GM04504 (cell line): ENCODE results near the gene ST6GAL1.
"Not testable (repeated sequence)": the region's sequence is repeated elsewhere in the genome, so short reads cannot be mapped to it uniquely, and the experiment has no call there.

Experiments
- DNase-seq: peaks from one replicate; pipeline ENCODE4 v3.0.0-alpha.2; 2012; ENCODE audit warnings: low read depth

Gene ST6GAL1

DNA sequence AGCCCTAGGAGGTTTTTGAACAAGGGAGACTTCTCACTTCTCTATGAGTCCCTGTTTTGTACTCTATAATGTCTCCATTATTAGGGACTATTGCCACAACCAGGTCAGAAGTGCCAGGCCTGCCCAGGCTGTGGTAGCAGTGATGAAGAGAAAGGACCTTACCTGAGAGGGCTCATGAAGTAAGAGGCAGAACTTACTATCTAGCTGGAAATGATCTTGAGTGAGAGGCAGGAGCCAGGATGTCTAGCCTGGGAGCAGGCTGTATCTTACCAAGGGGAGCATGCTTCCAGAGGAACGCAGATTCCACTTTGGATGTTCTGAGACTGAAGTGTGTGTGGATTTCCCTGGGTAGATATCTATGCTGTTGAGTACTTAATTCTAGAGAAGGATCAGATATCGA is 115.7 kb downstream of the ST6GAL1 start:
- DNase-seq, result no peak

DNA sequence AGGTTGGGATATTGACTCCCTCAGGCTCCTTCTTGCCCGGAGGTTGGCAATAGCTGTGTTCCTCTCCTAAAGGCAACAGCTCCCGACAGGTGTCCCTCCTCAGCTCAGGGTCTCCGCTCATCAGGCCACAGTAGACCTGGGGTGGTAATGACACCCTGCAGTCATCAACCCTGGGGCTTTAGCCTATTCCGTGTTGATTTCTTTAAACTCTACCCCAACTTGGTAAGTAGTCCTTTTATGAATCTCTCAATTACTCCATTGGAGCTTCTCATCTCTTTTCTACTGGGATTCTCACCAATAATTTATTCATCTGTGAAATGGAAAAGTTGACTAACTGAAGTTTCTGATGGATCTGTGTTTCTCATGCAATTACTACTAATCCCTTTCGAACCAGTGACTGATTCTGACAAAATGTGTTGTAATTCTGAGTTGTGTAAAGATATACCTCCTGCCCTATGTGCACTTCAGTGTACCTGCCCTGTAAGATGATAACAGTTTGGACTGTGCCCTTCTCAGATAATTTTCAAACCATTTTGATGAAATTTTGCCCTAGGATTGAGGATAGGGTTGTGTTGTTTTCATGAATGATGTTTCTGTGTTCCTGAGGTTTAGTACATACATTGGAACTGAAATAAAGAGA is 119.3 kb downstream of the ST6GAL1 start:
- DNase-seq, result no peak

DNA sequence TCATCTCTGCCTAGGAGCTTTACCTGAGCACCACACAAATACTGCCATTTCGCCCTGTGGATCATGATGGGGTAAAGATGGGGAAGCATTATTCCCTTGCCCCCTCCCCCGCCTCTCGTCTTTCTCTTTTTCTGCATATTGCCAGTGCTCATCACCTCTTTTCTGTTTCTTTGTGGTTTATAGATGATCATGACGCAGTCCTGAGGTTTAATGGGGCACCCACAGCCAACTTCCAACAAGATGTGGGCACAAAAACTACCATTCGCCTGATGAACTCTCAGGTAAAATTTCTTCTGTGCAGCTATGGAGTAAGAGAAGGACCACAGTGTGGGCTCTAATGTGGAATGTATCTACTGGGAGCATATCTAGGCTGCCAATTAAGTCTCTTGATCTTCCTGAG is 120.7 kb downstream of the ST6GAL1 start:
- DNase-seq, result no peak

DNA sequence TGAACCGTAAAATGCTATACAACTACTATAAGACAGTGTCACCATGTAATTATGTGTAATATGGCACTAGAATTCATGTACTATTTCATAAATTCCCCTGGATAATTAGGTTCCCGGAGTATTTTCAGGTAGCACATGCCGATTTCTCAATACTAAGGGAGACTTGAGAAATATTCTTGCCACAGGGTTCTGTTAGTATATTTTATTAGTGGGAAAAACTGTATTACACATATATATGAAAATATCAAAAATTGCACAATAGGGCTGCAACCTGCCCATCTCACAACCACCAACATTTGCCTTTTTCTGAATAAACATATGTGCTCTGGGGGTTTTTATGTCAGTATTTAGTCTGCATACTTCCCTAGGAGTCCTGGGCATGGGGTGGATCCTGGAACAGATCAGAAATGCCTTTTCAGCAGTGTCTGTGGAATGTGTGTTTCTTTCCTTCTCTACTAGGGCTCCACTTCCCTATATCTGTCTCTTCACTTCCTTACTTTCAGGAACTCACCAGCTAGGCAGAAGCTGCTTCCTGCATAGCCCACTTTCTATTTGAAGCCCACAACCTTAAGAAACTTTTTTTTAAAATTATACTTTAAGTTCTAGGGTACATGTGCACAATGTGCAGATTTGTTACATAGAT is 121.5 kb downstream of the ST6GAL1 start:
- no peak for DNase-seq

DNA sequence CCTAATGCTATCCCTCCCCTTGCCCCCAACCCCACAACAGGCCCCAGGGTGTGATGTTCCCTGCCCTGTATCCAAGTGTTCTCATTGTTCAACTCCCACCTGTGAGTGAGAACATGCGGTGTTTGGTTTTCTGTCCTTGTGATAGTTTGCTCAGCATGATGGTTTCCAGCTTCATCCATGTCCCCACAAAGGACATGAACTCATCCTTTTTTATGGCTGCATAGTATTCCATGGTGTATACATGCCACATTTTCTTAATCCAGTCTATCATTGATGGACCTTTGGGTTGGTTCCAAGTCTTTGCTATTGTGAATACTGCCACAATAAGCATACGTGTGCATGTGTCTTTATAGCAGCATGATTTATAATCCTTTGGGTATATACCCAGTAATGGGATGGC is 122.1 kb downstream of the ST6GAL1 start:
- DNase-seq, result not testable (repeated sequence)

DNA sequence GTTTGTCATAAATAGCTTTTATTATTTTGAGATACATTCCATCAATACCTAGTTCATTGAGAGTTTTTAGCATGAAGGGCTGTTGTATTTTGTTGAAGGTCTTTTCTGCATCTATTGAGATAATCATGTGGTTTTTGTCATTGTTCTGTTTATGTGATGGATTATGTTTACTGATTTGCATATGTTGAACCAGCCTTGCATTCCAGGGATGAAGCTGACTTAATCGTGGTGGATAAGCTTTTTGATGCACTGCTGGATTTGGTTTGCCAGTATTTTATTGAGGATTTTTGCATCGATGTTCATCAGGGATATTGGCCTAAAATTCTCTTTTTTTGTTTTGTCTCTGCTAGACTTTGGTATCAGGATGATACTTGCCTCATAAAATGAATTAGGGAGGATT is 124.1 kb downstream of the ST6GAL1 start:
- DNase-seq, result not testable (repeated sequence)

DNA sequence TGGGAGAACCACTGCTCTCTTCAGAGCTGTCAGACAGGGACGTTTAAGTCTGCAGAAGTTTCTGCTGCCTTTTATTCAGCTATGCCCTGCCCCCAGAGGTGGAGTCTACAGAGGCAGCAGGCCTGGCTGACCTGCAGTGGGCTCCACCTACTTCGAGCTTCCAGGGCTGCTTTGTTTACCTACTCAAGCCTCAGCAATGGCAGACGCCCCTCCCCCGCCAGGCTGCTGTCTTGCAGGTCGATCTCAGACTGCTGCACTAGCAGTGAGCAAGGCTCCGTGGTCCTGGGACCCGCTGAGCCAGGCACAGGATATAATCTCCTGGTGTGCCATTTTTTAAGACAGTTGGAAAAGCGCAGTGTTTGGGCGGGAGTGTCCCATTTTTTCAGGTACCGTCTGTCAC is 127.5 kb downstream of the ST6GAL1 start:
- not testable (repeated sequence) for DNase-seq

DNA sequence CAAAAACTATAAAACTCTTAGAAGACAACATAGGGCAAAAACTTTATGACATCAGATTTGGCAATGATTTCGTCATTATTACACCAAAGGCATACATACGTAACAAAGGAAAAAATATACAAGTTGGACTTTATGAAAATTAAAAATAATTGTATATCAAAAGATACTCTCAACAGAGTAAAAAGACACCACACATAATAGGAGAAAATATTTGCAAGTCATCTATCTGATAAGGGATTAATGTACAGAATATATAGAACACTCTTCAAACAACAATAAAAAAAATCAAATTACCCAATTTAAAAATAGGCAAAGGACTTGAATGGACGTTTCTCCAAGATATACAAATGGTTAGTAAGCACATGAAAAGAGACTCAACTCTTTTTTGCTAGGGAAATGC is 131.4 kb downstream of the ST6GAL1 start:
- no peak for DNase-seq

DNA sequence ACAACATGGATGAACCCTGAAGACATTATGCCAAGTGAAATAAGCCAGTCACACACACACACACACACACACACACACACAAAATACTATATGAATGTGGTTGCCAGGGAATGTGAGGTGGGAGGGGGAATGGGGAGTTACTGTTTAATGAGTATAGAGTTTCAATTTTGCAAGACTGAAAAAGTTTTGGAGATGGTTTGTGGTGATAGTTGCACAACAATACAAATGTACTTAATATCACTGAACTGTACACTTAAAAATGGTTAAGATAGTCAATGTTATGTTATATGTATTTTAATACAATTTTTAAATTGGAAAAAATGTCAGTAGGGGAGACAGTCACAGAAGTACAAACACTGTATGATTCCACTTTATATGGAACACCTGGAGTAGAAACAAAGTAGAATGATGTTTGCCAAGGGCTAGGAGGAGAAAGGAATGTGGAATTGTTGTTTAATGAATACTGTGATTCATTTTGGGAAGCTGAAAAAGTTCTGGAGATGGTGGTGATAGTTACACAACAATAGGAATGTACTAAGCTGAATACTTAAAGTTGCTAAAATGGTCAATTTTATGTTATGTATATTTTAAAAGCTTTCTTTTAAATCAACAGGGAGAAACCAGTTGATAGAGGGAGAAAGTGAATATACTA is 132.3 kb downstream of the ST6GAL1 start:
- no peak for DNase-seq

DNA sequence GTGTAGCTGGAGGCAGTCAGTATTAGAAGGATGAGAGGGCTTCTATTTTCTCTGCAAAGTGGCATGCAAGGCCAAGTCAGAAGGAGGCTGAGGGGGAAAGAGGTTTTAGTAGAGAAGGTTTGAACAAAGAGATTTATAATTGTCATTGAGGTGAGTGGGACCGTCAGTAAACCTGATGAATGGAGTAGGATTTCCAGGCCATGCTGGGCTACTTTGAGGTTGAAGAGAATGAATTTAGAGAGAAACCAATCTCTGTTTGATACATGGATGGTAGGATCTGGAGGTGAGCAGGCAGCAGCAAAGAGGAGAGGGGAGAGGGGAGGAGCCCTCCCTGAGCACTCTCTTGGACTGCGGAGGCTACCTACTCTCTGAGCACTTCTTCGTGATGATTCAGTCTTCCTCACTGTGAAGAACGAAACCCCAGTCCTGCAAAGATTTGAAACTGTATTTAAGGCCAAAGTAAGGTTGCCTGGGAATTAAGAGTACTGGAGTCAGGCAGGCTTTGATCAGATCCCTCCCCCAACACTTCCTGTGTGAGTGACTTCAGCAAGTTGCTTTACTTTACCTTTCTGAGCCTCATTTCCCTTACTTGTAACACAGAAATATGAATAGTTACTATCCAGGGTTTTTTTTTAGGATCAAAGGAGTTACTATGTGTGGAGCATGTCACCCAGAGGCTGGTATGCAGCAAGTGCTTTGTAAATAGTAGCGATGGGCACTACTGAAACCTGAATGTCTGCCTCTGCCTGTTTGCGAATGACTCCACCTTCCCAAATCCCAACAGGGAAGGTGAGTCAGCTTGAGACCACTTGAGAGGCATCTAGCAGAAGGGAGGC is 133.2 kb downstream of the ST6GAL1 start:
- no peak for DNase-seq

DNA sequence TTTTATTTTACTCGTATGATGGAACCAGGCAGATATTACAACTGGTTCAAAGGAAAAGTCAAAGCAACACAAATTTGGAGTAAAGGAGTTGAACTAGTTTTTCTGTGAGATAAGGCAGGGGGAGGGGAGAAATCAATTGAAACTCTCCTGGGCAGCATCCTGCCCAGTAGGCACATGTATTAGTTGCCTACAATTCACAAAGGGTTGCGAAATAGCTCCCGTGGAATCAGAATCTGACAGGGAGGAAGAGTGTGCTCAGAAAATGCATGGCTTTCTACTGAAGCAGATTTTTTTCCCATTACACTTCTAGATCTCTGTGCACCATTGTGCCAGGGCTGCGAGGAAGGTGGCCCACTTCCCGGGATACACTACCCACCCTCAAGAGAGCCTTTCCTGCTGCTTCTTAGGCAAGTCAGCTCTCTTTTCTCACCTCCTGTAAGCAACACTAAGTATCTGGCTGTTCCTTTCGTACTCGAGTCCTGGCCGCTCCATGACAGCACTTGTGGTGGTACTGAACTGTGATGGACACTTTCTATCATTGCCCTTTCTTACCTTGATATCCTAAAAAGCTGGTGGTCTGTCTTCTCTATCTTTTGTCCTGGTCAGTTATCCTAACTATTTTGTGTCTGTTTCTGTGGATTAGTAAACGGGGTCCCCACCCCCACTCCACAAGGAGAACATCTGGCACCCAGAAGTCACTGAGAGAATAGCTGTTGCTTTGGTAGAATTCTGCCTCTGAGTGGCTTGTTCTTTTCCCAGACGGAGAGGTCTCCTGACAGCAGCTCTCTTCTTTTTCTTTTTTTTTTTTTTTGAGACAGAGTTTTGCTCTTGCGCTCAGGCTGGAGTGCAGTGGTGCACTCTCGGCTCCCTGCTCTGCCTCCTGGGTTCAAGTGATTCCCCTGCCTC is 134.1 kb downstream of the ST6GAL1 start:
- DNase-seq, result no peak

DNA sequence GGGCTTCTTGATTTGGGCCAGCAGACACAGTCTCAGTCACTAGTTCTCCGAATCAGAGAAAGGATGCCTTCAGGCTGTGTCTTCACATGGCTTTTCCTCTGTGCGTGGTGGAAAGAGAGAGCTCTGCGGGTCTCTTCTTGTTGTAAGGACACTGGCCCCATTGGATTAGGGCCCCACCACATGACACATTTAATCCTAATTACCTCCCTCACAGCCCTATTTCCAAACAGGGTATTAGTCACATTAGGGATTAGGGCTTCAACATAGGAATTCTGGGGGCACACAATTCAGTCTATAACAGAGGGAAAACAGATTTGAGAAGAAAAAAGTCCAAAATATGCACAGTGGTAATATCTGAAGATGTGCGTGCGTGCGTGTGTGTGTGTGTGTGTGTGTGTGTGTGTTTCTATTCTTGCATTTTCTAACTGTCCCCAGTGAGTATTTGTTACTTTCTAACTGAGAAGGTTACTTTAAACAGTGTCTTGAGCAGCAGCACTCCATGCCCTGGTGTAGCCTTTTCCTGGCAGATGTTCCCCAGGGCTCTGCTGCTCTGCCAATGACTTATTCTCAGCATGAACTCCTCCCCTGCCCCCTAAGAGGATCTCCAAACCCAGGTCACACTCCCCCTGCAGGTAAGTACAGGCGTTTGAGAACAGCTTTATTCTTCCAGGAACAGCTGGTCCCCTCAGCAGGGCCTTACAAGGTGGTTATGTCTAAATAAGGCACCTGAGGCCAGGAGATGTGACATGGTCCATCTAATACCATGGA is 136.1 kb downstream of the ST6GAL1 start:
- DNase-seq, result no peak

DNA sequence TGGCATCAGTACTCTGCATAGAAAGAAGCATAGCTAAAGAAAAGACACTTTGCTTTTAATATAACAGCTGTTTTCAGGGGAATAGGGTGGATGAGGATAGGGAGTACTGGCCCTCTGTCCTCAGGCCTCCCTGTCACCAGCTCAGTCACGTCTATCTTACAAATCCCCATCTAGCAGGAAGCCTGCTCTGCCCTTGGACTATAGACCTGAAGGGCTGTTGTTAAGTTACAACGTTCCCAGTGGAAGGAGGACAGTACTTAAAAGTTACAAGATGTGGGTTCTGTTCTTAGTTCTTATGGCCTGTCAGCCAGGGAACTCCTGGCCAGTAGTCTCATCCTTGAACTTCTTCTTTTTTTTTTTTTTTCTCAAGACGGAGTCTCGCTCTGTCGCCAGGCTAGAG is 138.5 kb downstream of the ST6GAL1 start:
- no peak for DNase-seq

DNA sequence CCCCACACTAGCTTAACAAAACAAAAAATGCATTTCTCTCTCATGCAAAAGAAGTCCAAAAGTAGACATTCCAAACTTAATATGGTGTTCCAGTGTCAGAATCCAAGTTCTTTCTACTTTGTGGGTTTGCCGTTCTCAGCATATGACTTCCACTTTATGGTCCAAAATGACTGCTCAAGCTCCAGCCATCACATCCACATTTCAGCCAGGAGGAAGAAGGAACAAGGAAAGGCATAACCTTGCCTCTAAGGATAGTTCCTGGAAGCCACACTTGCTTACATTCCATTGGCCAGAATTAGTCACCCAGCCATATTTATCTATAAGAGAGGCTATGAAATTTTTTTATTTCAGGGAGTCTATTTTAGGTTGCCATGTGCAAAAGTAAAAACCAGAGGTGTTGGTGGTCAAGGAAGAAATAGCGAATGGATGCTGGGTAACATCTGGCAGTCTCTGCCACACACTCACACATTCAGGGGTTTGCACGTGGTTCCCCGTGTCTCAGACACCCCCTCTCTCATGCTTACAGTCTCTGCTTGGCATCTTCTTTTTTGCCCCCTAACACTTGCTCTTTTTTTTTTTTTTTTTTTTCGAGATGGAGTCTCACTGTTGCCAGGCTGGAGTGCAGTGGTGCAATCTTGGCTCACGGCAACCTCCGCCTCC is 139.7 kb downstream of the ST6GAL1 start:
- no peak for DNase-seq

DNA sequence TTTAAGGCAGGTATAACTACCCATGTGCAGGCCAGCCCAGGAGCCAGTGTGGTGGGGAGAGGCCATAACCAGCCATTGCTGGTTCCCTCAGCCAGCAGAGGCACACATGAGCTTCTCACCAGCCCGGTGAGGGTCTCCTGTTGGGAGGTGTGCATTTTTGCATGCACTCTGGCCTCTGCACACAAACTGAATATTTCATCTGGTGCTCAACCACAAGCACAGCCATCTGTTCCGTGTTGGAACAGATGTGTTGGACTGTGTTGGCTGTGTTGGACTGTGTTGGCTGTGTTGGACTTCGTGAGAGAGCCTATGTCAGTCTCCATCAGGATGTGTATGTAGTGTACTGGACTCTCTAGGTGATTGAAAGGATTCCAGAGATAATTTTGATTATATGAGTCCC is 141.8 kb downstream of the ST6GAL1 start:
- no peak for DNase-seq

DNA sequence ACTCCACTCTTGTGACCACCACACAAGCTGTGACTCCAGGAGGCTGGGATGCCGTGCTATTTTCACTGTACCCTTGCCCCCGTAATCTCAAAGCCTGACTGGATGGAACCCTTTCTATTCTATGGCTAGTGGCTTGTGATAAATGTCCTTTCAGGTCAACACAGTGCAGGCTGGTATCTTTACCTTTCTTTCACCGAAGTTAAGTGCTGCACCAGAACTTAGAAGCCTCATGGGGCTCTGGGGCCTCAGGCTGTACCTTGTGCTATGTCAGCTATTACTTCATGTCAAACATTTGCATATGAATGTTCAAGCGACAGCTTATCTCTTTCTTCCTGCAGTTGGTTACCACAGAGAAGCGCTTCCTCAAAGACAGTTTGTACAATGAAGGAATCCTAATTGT is 142.2 kb downstream of the ST6GAL1 start:
- no peak for DNase-seq

DNA sequence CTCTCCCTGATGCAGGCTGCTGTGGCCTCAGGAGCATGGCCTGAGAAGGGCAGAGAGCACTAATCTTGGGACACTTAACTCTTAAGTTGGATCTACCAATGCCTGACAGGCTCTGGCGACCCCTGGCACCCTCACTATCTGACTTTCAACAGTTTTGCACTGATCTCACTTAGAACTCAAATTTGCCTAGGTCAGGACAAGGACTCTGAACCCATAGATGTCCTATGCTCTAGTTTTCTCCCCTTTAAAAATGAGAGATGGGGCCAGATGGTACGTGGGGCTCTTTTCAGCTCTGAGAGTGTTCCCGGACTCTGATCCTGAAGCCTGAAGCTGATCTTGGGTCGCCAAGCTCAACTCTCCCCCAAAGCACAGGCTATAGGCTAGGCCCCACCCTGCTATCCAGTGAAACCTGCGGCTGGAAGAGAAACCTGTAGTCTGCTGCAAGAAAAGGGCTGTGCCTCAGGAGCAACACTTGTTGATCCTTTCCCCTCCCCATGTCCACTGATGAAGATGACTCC is 143.3 kb downstream of the ST6GAL1 start:
- no peak for DNase-seq

DNA sequence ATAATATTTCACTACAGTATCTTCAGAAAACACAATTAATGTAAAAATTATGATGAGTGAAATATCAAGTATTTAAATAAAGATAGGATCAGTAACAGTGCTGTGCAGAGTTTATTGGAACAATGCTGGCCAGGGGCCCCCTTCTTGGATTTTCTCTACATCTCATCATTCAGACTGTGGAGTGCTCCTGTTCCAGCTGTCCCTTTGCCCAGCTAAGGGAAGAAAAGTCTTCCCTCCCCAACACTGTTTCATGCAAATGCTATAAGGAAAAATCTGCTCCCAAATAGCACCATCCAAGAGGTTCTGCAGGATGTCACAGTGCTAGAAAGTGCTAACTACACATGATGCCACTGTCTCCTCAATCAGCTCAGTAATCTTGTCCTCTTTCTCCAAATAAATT is 144.5 kb downstream of the ST6GAL1 start:
- no peak for DNase-seq

DNA sequence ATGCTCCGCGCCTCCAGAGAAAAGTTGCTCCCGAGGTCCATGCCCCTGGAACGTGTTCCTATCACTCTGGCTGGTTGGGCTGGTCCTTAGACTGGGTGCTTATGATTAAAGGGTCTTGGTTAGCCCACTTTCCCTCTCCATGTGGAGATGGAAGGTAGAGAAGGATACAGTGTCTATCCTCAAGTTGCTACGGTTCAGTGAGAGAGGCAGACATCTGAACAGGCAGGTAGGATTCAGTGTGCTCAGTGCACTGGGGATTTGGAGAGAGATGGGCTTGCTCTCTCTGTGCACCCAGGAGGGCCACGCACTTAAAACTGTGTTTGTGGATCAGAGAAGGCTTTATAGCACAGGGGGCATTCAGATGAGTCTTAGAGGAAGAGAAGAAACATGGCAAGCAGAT is 146.0 kb downstream of the ST6GAL1 start:
- no peak for DNase-seq

DNA sequence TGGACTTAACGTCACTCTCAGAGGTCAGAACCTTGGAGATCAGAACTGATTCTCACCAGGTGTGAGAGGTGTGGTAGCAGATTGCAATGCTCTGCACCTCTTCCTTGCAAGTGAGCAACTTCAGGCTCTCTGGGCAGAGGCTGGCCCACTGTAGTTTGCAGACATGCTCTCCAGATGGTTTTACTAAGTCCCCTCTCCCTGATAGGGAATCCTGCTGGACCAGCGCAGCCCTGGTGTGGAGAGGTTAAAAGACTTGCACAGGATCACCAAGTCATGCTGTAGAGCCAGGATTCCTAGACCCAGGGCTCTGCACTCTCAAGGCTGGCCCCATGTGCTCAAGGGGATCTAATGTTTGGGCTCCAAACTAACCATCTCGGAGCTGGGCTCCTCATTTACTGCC is 146.8 kb downstream of the ST6GAL1 start:
- no peak for DNase-seq
